ENCODE data around the gene HOXA1.

DNA sequence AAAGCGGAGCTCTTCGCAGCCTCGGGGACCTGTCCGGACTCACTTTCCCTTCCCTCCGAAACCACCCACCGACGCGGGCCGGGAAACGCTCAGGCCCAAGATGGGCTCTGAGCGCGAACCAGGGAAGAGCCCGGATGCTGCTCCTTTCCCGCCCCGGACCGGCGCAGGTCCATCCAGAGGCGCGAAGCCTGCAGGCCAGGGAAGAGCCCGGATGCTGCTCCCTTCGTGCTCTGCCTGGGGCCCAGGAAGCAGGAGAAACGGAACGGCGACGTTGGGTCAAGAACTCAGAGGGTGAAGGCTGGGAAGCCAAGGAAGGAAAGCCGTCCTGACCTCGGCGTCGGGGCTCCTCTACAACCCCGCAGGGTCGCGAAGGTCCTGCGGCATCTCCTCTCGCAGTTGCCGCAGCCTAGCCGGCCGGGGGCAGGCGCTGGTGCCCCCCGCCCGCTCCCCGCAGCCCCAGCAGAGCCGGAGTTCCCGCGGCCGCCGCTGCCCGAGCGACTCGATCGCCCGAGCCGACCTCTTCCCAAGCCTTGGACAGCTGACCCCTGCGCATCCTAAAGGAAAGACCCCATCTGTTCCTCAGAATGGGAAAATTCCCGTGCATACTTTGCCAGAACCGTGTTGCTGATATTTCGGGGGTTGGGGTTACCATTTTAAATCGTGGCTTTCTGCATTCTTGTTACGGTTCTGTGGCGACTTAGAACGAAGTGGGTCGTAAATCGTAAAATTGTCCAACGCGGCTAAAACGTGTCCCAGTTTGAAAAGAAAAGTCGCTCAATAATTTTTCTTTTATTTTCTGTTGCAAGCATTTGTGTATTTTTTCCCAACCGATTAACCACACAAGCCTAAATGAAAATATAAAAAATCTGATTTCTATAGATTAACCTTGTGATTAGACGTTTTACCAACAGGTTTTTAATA lies 7.5 kb downstream of the HOXA1 start:
- TF ChIP-seq, protein P1, sequence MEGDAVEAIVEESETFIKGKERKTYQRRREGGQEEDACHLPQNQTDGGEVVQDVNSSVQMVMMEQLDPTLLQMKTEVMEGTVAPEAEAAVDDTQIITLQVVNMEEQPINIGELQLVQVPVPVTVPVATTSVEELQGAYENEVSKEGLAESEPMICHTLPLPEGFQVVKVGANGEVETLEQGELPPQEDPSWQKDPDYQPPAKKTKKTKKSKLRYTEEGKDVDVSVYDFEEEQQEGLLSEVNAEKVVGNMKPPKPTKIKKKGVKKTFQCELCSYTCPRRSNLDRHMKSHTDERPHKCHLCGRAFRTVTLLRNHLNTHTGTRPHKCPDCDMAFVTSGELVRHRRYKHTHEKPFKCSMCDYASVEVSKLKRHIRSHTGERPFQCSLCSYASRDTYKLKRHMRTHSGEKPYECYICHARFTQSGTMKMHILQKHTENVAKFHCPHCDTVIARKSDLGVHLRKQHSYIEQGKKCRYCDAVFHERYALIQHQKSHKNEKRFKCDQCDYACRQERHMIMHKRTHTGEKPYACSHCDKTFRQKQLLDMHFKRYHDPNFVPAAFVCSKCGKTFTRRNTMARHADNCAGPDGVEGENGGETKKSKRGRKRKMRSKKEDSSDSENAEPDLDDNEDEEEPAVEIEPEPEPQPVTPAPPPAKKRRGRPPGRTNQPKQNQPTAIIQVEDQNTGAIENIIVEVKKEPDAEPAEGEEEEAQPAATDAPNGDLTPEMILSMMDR (IDR thresholded peaks at IDR 0.05 in 4 of 5, conservative IDR thresholded peaks at IDR 0.05 in 1 of 5), result no peak
- no peak for TF ChIP-seq POLR2A (IDR thresholded peaks at IDR 0.05)

Measured in gastrocnemius medialis (tissue), 4 donors.